H9 (cell line): ENCODE data around the gene NCKAP5. TPM values are rescaled to one million over a fixed set of nuclear protein-coding genes. Genes with fewer than 3 reads are reported as not detected.

Experiments
- DNase-seq: peaks from one replicate; pipeline ENCODE4 v3.0.0-alpha.2; 2017
- H2AFZ ChIP-seq: one replicate; pipeline ENCODE4 v1.6.1; 2013; ENCODE audit warnings: mild to moderate bottlenecking, low read length, control low read depth, moderate library complexity
- H2AK5ac ChIP-seq: 2 replicates; pipeline ENCODE4 v1.6.1; 2013; ENCODE audit warnings: low read length, control low read depth, mixed read lengths; ENCODE audit not compliant: insufficient read length
- H2BK120ac ChIP-seq: one replicate; pipeline ENCODE4 v1.6.1; 2013; ENCODE audit warnings: low read depth, mild to moderate bottlenecking, low read length, control low read depth, inconsistent platforms; ENCODE audit not compliant: poor library complexity, severe bottlenecking
- H2BK12ac ChIP-seq: 2 replicates; pipeline ENCODE4 v1.6.1; 2013; ENCODE audit warnings: low read length, control low read depth, mixed read lengths, low read depth; ENCODE audit not compliant: insufficient read length
- H2BK15ac ChIP-seq: 2 replicates; pipeline ENCODE4 v1.6.1; 2013; ENCODE audit warnings: low read depth, low read length, control low read depth
- H2BK20ac ChIP-seq: one replicate; pipeline ENCODE4 v1.6.1; 2013; ENCODE audit warnings: low read depth, mild to moderate bottlenecking, low read length, control low read depth, inconsistent platforms; ENCODE audit not compliant: poor library complexity, severe bottlenecking
- H2BK5ac ChIP-seq: 2 replicates; pipeline ENCODE4 v1.6.1; 2013; ENCODE audit warnings: low read length, control low read depth, mixed read lengths; ENCODE audit not compliant: insufficient read length
- H3K14ac ChIP-seq: 2 replicates; pipeline ENCODE4 v1.6.1; 2013; ENCODE audit warnings: low read length, control low read depth; ENCODE audit not compliant: insufficient read depth
- H3K18ac ChIP-seq: 2 replicates; pipeline ENCODE4 v1.6.1; 2013; ENCODE audit warnings: low read depth, mild to moderate bottlenecking, mixed read lengths, low read length, control low read depth; ENCODE audit not compliant: insufficient read length
- H3K23ac ChIP-seq: 2 replicates; pipeline ENCODE4 v1.6.1; 2013; ENCODE audit warnings: low read length, control low read depth, mixed read lengths, low read depth; ENCODE audit not compliant: insufficient read length
- H3K23me2 ChIP-seq: 2 replicates; pipeline ENCODE4 v1.6.1; 2013; ENCODE audit warnings: low read depth, mild to moderate bottlenecking, mixed read lengths, low read length, control low read depth; ENCODE audit not compliant: insufficient read length, poor library complexity, severe bottlenecking
- H3K27ac ChIP-seq: 2 replicates; pipeline ENCODE4 v1.5.1; 2013; ENCODE audit warnings: low read length, control low read depth, mixed read lengths, low read depth; ENCODE audit not compliant: insufficient read length
- H3K27me3 ChIP-seq: 2 replicates; pipeline ENCODE4 v1.6.1; 2013; ENCODE audit warnings: low read length, control low read depth, inconsistent platforms; ENCODE audit not compliant: insufficient read depth
- H3K4ac ChIP-seq: 2 replicates; pipeline ENCODE4 v1.6.1; 2013; ENCODE audit warnings: low read depth, mild to moderate bottlenecking, control low read depth, inconsistent platforms, low read length, moderate library complexity
- H3K4me1 ChIP-seq: 2 replicates; pipeline ENCODE4 v1.6.1; 2013; ENCODE audit warnings: low read length, control low read depth, inconsistent platforms; ENCODE audit not compliant: insufficient read depth
- H3K4me2 ChIP-seq: 2 replicates; pipeline ENCODE4 v1.6.1; 2013; ENCODE audit warnings: low read length, control low read depth, mixed read lengths; ENCODE audit not compliant: insufficient read length, insufficient read depth
- H3K56ac ChIP-seq: 2 replicates; pipeline ENCODE4 v1.6.1; 2013; ENCODE audit warnings: low read depth, mild to moderate bottlenecking, mixed read lengths, low read length, control low read depth; ENCODE audit not compliant: insufficient read length
- H3K79me1 ChIP-seq: 2 replicates; pipeline ENCODE4 v1.6.1; 2013; ENCODE audit warnings: low read depth, mild to moderate bottlenecking, moderate library complexity, low read length, control low read depth, inconsistent platforms; ENCODE audit not compliant: insufficient read depth, poor library complexity, severe bottlenecking
- H3K79me2 ChIP-seq: 2 replicates; pipeline ENCODE4 v1.6.1; 2013; ENCODE audit warnings: low read length, control low read depth, inconsistent platforms; ENCODE audit not compliant: insufficient read depth
- H3K9ac ChIP-seq: 2 replicates; pipeline ENCODE4 v1.6.1; 2013; ENCODE audit warnings: low read length, control low read depth, mixed read lengths; ENCODE audit not compliant: insufficient read length; ENCODE audit errors: extremely low read depth
- H3K9me3 ChIP-seq: one replicate; pipeline ENCODE4 v1.6.1; 2013; ENCODE audit warnings: low read depth, low read length, inconsistent platforms; ENCODE audit not compliant: control insufficient read depth
- H3T11ph ChIP-seq: one replicate; pipeline ENCODE4 v1.6.1; 2013; ENCODE audit warnings: mild to moderate bottlenecking, low read length, control low read depth, inconsistent platforms
- H4K20me1 ChIP-seq: one replicate; pipeline ENCODE4 v1.6.1; 2013; ENCODE audit not compliant: control insufficient read depth, insufficient read length, insufficient read depth
- H4K5ac ChIP-seq: 2 replicates; pipeline ENCODE4 v1.6.1; 2013; ENCODE audit warnings: low read depth, mild to moderate bottlenecking, mixed read lengths, low read length, control low read depth; ENCODE audit not compliant: insufficient read length
- H4K8ac ChIP-seq: replicated peaks from 2 replicates; pipeline ENCODE4 v1.6.1; 2013; ENCODE audit warnings: low read length, control low read depth, mixed read lengths, low read depth; ENCODE audit not compliant: insufficient read length
- H4K91ac ChIP-seq: 2 replicates; pipeline ENCODE4 v1.6.1; 2013; ENCODE audit warnings: low read depth, mild to moderate bottlenecking, moderate library complexity, mixed read lengths, low read length, control low read depth; ENCODE audit not compliant: insufficient read length
- H3K27ac Mint-ChIP-seq, 3 experiments: 2 replicates in 2 of 3; 3 replicates in 1 of 3; pipeline ENCODE4 v1.8.0; 2020 to 2021; ENCODE audit warnings: mixed read lengths in 3 of 3, mild to moderate bottlenecking in 1 of 3, moderate library complexity in 1 of 3
- H3K27me3 Mint-ChIP-seq: 2 replicates; pipeline ENCODE4 v1.8.0; 2021; ENCODE audit warnings: low read depth, mild to moderate bottlenecking, moderate library complexity, mixed read lengths
- H3K36me3 Mint-ChIP-seq, 3 experiments: 2 replicates in 2 of 3; 3 replicates in 1 of 3; pipeline ENCODE4 v1.8.0; 2020 to 2021; ENCODE audit warnings: low read depth in 3 of 3, mixed read lengths in 3 of 3; ENCODE audit not compliant: insufficient read depth in 1 of 3
- H3K4me1 Mint-ChIP-seq, 2 experiments: 2 replicates each; pipeline ENCODE4 v1.8.0; 2020; ENCODE audit warnings: mixed read lengths in 2 of 2
- H3K4me3 Mint-ChIP-seq, 2 experiments: 2 replicates in 1 of 2; 3 replicates in 1 of 2; pipeline ENCODE4 v1.8.0; 2020 to 2021; ENCODE audit warnings: mild to moderate bottlenecking in 2 of 2, mixed read lengths in 2 of 2, moderate library complexity in 1 of 2
- H3K9me3 Mint-ChIP-seq, 2 experiments: 2 replicates in 1 of 2; 3 replicates in 1 of 2; pipeline ENCODE4 v1.8.0; 2020; ENCODE audit warnings: mild to moderate bottlenecking in 2 of 2, mixed read lengths in 2 of 2, moderate library complexity in 1 of 2
- WGBS: extraction: QIAGEN DNeasy Blood & Tissue Kit; methylation state at CpG from one replicate; pipeline ENCODE4 v1.1.7; 2013; ENCODE audit warnings: missing lambda C conversion rate, low lambda C conversion rate, mixed read lengths; ENCODE audit not compliant: insufficient read length; ENCODE audit errors: extremely low coverage; 5-methylcytosine and 5-hydroxymethylcytosine counted together
- total RNA-seq: library from RNA; stranded (reverse); gene quantifications from 2 replicates; pipeline ENCODE4 v1.2.1, GENCODE V29; 2021
- TF ChIP-seq, protein P1 (sequence below): fragments of 200-600 bp; sonication (generic); conservative IDR thresholded peaks from 3 replicates; pipeline ENCODE4 v1.8.0; 2021; ENCODE audit warnings: antibody characterized with exemption, mild to moderate bottlenecking

The NCKAP5 gene
- total RNA-seq, 1 experiment from 2014 or later, result 0.26 TPM

DNA sequence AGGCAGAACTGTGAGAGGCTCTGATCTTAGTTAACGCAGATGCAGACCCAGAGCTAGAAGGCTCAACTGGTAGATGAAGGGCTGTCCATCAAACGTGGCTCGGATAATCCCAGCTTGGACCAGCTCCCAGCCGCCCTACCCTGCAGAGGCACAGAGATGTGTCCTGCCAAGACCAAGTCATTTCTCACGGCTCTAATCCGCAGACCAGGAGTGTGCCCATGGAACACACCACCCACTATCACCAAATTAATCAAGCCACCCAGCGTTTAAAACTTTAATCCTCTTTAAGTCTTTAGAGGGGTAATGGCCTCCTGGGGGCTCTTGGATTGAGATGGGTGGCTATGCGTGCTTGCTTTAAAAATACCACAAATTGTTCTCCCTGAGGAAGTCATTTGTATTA lies 915.8 kb downstream of the NCKAP5 start:
- Histone ChIP-seq H3T11ph (no peak overlapping the region), H2BK15ac (no peak overlapping the region), H3K23me2 (no peaks in the 10 kb centered on the region), H4K91ac (no peak overlapping the region), H2BK12ac (no peak overlapping the region), H3K79me1 (no peaks in the 10 kb centered on the region), H4K20me1 (no peaks in the 10 kb centered on the region), H3K27me3 (no peaks in the 10 kb centered on the region), H4K5ac (no peak overlapping the region), H3K79me2 (no peaks in the 10 kb centered on the region), H3K4me1 (no peaks in the 10 kb centered on the region), H3K18ac (no peak overlapping the region), H2AFZ (no peak overlapping the region), H3K23ac (no peak overlapping the region), H3K4ac (no peak overlapping the region), H3K9me3 (no peaks in the 10 kb centered on the region), H4K8ac (no peak overlapping the region), H2BK120ac (no peak overlapping the region), H3K14ac (no peak overlapping the region), H3K27ac (no peak overlapping the region), H2BK5ac (no peak overlapping the region), H3K9ac (no peak overlapping the region), H2AK5ac (no peak overlapping the region), H3K4me2 (no peak overlapping the region), H3K56ac (no peak overlapping the region), H2BK20ac (no peak overlapping the region)
- no peaks in the 10 kb centered on the region for H3K36me3 Mint-ChIP-seq
- no peaks in the 10 kb centered on the region for H3K27me3 Mint-ChIP-seq
- TF ChIP-seq, protein P1, sequence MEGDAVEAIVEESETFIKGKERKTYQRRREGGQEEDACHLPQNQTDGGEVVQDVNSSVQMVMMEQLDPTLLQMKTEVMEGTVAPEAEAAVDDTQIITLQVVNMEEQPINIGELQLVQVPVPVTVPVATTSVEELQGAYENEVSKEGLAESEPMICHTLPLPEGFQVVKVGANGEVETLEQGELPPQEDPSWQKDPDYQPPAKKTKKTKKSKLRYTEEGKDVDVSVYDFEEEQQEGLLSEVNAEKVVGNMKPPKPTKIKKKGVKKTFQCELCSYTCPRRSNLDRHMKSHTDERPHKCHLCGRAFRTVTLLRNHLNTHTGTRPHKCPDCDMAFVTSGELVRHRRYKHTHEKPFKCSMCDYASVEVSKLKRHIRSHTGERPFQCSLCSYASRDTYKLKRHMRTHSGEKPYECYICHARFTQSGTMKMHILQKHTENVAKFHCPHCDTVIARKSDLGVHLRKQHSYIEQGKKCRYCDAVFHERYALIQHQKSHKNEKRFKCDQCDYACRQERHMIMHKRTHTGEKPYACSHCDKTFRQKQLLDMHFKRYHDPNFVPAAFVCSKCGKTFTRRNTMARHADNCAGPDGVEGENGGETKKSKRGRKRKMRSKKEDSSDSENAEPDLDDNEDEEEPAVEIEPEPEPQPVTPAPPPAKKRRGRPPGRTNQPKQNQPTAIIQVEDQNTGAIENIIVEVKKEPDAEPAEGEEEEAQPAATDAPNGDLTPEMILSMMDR, result no peak
- H3K4me3 Mint-ChIP-seq, result no peak overlapping the region
- WGBS, result no CpG with 5 or more reads among the region's 8 CpGs
- H3K9me3 Mint-ChIP-seq, result no peaks in the 10 kb centered on the region
- H3K4me1 Mint-ChIP-seq, result peaks cover 28 to 37% of the 10 kb centered on the region in 2 experiments
- DNase-seq, result no peak
- H3K27ac Mint-ChIP-seq, result no peak overlapping the region
